ENCODE data around the gene STOML1. TPM values are rescaled to one million over a fixed set of nuclear protein-coding genes. Genes with fewer than 3 reads are reported as not detected.
"Not testable (repeated sequence)": the region's sequence is repeated elsewhere in the genome, so short reads cannot be mapped to it uniquely, and the experiment has no call there.

STOML1 gene
- total RNA-seq, 1 experiment from 2014 or later, result 29.9 TPM

GRCh38 chr15:73987250-73987649 lies 4.8 kb downstream of the STOML1 start:
- no peak for DNase-seq (ENCODE audit: low read depth)

- DNase-seq (ENCODE audit: low read depth), result no peak
These were observed 5.4 kb downstream of the STOML1 start for GRCh38 chr15:73986776-73987056.

- DNase-seq (ENCODE audit: low read depth), result no peak
These were observed 5.9 kb downstream of the STOML1 start for GRCh38 chr15:73986055-73986775.

DNA sequence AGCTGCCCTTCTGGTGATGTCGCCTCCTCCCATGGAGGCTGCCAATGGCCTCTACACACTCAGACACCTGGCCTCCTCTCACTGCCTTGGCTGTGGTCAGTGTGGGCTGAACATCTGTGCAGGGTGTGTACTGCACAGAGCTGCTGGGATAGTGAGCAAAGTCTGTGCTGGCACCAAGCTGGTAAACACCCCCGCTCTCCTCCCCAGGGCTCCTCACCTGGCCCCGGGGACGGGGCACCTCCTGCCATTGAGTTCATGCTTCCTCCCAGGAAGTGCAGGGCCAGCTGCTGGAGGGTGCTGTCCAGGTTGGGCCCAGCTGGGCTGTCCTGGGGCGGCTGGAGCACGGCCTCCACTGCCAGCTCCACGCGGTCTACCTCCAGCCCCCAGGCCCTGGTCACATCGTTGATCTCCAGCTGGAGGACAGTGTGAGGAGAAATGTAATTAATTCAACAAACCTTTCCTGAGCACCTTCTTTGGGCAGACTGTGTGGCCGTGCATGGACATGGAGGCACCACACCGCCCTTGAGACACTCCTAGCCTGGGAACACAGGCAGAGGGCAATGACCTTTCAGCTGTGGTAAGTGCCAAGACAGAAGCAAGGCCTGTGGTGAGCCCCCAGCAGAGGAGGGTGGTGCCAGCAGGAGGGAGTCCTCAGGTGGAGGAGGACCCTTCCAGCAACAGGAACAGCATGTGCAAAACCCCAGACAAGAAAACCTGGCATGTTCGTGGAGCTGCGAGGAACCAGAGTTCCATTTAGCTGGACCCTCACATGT lies 6.8 kb downstream of the STOML1 start:
- peak; percentile 78 for DNase-seq (ENCODE audit: low read depth)

DNA sequence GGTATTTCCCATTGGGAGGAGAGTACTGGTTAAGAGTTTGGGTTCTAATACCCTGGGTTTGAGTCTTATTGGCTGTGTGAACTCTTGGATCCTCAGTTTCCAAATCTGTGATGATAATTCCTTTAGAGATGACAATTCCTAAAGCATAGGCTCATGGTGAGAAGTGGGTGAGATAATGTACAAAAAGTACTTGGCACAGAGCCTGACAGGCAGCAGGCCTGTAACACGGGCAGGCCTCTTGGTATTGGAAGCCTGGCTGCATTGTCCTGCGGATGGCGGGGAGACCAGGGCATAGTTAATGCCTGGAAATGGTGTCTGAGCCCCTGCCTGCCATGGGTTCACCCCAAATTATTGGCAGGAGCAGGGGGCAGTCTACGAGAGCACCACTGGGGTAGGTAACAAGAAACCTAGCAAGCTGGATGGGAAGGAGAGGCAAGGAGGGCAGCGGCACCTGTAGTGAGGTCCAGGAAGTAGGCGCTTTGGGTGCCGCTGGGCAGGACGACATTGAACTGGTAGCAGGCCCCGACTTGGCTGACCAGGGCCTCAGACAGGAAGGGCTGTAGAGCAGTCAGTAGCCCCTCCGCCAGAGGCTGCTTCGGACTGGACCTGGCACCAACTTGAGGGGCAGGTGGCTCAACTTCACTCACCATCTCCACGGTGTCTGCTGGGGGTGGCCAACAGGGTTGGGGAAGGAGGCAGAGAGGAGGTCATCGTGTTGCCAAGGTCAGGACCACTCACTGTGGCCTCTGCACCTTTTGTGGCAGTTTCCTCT lies 7.7 kb downstream of the STOML1 start:
- DNase-seq (ENCODE audit: low read depth), result no peak

DNA sequence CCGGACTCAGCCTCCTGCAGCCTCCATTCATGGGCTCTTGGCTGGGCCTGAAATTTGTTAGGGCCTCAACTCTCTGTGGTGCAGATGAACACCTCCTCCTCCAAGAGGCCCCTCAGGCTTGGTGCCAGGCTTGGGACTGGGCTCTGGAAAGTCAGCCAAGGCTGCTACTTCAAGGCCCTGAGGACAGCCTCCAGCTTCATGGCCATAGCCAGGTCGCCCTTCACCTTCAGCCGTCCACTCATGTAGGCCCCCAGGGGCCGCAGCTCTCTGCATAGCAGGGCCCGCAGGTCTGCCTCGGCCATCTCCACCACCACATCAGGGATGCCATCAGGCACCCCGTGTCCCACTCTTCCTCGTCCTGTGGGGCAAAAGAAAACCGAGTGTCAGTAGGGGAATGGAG lies 8.3 kb downstream of the STOML1 start:
- DNase-seq (ENCODE audit: low read depth), result no peak

GRCh38 chr15:73983211-73983727 lies 8.8 kb downstream of the STOML1 start:
- peak; percentile 86 for DNase-seq (ENCODE audit: low read depth)

DNA sequence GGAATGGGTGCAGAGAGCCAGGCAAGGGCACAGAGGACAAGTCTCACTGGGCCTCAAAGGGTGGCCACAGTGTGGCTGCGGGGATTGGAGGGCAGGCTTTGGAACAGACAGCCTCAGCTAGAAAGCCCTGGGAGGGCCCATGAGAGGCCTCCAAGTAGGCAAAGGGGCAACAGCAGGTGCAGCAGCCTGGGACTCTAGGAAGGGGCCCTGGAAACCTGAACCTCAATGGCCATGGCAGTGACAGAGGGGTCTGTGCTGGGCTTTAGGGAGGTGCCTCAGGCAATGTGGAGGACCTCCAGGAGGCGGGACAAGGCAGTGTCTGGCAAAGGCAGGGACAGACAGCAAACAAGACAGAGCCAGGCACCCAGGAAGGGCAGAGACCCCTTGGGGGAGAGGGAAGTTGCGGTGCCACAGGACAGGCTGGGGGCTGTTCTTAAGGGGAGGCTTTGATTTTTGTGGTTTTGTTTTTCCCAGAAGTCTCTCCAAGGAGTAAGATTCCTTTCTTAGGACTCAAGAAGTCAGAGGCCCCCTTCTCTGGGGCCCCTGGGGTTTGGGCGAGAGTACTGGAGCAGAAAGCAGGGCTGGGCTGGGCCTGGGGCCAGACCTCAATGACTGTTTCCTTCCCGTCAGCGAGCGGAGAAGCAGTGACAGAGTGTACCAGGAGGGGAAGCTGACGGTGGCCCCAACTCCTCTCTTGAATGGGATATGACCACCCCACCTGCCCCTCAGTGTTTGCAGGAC lies 9.7 kb downstream of the STOML1 start:
- DNase-seq (ENCODE audit: low read depth), result peak; percentile 94

GRCh38 chr15:73981761-73982221 lies 10.3 kb downstream of the STOML1 start:
- no peak for DNase-seq (ENCODE audit: low read depth)

DNA sequence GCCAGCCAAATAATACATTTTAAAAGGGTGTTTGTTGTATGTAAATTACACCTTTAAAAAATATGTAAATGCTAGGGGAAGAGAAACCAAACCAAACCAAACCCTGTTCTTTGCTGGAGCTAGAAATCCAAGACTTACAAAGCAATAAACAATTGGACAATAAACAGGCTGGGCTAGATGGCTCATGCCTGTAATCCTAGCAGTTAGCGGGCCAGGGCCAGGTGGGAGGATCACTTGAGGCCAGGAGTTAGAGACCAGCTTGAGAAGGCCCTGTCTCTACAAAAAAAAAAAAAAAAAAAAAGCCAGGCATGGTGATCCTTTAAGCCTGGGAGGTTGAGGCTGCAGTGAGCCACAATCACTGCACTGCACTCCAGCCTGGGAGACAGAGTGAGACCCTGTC lies 12.5 kb downstream of the STOML1 start:
- DNase-seq (ENCODE audit: low read depth), result no peak

- DNase-seq (ENCODE audit: low read depth), result no peak
These were observed 13.2 kb downstream of the STOML1 start for GRCh38 chr15:73978896-73979295.

- DNase-seq (ENCODE audit: low read depth), result not testable (repeated sequence)
These were observed 16.5 kb downstream of the STOML1 start for GRCh38 chr15:73975440-73976125.

DNA sequence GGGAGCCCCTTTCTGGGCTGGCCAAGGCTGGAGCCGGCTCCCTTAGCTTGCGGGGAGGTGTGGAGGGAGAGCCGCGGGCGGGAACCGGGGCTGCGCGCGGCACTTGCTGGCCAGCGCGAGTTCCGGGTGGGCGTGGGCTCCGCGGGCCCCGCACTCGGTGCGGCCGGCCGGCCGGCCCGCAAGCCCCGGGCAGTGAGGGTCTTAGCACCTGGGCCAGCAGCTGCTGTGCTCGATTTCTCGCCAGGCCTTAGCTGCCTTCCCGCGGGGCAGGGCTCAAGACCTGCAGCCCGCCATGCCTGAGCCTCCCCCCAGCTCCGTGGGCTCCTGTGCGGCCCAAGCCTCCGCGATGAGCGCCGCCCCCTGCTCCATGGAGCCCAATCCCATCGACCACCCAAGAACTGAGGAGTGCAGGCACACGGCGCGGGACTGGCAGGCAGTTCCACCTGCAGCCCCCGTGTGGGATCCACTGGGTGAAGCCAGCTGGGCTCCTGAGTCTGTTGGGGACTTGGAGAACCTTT lies 18.4 kb downstream of the STOML1 start:
- not testable (repeated sequence) for DNase-seq (ENCODE audit: low read depth)

DNA sequence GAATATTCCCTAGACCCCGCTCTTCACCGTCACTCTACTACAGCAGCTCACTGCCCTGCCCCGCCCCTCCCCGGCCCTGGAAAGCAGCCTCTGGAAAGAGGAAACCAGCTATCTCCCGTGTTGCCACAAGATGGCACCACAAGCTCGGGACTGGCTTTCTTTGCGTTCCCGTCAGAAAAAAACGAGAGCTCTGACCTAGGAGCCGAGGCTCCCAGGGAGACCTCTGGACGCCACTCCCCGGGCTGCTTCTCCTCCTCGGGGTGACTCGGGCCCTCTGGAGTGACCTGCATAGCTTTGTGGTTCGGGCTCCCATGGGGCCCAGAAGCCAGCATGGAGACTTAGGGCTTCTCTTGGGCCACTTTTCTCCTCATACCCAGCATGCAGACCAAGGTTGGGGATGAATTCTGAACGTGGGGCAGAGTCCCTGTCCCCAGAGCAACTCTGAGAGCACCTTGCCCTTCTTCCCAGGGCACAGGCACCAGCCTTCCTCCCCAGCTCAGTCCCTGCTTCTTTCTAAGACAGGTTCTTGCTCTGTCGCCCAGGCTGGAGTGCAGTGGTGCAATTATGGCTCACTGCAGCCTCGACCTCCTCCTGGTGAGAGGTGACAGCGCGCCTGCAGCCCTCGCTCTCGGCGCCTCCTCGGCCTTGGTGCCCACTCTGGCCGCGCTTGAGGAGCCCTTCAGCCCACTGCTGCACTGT lies 19.0 kb downstream of the STOML1 start:
- DNase-seq (ENCODE audit: low read depth), result peak; percentile 82

DNA sequence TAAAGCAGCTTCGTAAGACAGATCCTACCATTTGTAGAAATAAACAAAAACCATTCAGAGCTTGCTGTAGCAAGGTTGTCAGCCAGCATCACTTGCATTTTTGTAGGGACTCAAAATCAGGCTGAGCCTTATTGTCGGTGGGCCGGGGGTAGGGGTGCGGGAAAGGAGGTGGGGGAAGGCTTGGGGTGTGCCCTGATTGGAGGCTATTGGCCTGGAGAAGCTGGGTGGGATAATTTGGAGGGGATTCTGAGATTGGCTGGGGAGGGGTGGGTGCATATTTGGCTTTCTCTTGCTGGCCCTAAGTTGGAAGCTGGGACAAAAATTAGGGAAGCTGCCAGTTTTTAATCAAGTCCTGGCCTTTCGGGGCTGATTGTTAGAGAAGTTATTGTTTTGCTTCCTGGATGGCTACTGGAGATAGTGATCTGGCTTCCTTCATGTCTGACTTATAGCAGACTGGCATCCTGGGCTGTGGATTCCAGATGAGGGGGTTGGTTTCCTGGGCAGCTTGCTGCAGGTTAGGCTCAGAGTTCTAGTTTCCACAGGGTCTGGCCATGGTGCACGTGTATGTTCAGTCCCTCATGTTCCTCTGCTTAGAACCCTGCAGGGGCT lies 22.8 kb downstream of the STOML1 start:
- DNase-seq (ENCODE audit: low read depth), result no peak

GRCh38 chr15:73968461-73968860 lies 23.6 kb downstream of the STOML1 start:
- DNase-seq (ENCODE audit: low read depth), result no peak

DNA sequence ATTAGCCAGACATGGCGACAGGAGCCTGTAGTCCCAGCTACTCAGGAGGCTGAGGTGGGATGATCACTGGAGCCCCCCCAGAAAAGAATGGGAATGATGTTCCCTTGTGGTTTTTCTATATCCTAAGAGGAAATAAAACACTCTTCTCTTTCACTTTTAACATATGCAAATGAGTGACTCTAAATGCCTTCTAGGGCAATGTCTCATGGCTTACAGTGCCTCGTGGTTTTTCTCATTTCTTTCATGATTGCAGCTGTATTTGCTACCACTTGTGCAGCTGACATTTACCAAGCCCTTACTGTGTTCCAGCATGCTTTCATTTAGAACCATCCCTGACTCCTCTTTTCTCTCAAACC lies 26.4 kb downstream of the STOML1 start:
- peak; percentile 79 for DNase-seq (ENCODE audit: low read depth)

DNA sequence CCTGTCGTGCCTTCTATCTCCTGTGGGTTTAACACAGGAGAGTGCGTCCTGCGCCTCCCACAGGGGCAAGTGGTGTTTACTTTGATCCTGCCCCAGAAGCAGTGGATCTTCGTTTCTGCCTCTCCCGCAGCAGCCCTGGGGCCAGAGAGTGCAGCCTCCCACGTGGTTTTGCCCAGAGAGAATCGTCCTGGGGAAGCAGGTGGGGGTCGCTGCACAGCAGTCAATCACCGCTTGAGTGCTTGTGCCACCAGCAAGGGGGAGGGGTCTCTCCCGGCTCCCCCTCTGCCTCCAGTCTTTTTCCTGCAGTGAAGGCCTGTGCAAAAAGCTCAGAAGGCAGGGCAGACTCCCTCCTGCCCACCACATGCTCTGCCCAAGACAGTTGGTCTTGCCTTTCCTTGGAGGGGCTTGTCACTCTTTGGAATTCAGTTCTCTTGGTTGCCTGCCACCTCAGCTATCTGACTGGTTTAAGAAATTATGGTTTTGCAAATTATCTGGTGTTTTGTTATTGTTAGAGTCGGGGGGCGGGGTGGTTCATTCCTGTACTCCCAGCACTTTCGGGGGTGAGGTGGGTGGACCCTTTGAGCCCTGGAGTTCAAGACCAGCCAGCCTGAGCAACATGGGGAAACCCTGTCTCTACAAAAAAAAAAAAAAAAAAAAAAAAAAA lies 26.9 kb downstream of the STOML1 start:
- peak; percentile 50 for DNase-seq (ENCODE audit: low read depth)

DNA sequence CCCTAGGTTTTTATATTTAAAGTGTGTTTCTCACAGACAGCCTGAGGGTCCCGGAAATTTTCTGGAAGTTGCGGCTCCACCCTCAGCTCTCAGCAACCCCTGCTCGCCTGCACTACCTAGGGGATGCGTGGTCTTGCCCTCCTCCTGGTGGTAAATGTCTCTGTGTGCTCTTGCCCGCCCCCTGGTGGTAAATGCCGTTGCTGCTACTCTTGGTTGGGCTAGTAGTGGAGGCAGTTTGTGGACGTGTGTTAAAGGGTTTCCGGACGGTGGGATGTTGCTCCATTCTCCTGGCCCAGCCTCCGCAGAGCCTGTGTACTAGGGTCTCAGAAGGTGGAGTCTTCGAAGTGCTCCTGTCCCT lies 27.4 kb downstream of the STOML1 start:
- DNase-seq (ENCODE audit: low read depth), result peak; percentile 81

Measured in LHCN-M2 (cell line).